ENCODE results near the gene PMPCA.

DNA sequence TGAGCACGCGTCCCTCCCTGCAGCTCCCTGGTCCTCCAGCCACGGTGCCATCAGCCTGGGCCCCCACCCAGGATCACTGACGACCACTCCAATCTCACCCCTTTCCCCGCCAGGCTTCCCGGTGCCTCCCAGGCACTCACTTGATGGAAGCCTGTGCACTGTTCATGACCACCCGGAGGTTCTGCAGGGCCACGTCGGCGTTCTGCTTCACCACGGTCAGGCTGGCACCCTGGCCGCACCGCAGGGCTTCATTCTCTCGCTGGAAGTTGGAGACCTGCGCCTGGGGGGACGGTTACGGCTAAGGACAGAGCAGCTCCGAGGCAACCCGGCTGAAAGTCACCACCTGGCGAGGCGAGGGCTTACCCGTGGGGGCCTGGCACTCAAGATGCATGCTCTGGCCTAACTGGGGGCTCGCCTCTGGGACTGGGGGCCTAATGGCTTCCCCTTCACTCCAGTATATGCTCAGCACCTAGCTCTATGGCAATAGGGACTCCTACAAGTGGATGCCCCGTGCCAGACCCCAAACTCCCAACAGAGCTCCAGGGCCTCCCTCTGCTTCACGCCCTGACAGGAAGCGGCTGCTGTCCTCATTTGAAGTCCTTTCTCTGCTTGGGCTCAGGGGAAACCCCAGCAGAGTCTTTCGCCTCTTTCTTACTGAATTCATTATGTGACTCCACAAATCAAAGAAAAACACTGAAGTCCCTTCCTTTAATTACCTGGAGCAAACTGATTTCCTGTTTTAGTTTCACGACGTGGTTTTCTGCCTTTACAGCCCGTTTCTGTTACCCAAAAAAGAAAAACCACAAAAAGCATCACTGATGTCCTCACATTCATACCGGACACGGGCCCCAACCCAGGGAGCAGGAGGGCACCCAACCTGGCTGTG lies 6.3 kb upstream of the PMPCA start:
- TF ChIP-seq, protein P1, sequence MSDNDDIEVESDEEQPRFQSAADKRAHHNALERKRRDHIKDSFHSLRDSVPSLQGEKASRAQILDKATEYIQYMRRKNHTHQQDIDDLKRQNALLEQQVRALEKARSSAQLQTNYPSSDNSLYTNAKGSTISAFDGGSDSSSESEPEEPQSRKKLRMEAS (IDR thresholded peaks at IDR 0.05): no peak
- TF ChIP-seq, protein P2, sequence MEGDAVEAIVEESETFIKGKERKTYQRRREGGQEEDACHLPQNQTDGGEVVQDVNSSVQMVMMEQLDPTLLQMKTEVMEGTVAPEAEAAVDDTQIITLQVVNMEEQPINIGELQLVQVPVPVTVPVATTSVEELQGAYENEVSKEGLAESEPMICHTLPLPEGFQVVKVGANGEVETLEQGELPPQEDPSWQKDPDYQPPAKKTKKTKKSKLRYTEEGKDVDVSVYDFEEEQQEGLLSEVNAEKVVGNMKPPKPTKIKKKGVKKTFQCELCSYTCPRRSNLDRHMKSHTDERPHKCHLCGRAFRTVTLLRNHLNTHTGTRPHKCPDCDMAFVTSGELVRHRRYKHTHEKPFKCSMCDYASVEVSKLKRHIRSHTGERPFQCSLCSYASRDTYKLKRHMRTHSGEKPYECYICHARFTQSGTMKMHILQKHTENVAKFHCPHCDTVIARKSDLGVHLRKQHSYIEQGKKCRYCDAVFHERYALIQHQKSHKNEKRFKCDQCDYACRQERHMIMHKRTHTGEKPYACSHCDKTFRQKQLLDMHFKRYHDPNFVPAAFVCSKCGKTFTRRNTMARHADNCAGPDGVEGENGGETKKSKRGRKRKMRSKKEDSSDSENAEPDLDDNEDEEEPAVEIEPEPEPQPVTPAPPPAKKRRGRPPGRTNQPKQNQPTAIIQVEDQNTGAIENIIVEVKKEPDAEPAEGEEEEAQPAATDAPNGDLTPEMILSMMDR (IDR thresholded peaks at IDR 0.05; ENCODE audit: control extremely low read depth in 1 of 3, insufficient read depth in 1 of 3, low read depth in 1 of 3, low read length in 3 of 3): no peak
- TF ChIP-seq POLR2AphosphoS5 (IDR thresholded peaks at IDR 0.05; ENCODE audit: low read depth, low read length) (no peak), SIRT6 (IDR thresholded peaks at IDR 0.05; ENCODE audit: low read length) (no peak), JUND (IDR thresholded peaks at IDR 0.05; ENCODE audit: low read length) (no peak), EZH2 (IDR thresholded peaks at IDR 0.05; ENCODE audit: low read depth, low read length, severe bottlenecking) (no peak), KDM1A (IDR thresholded peaks at IDR 0.05; ENCODE audit: borderline replicate concordance, low read length) (no peak)

All from H1 (cell line).